ENCODE data around the gene GIMAP6.

GRCh38 chr7:150621376-150621775, 10.8 kb downstream of the GIMAP6 start:
- no peak for TF ChIP-seq ZNF263 (CRISPR knock-in tag; IDR thresholded peaks at IDR 0.05; ENCODE audit: low read depth)
- no peak for TF ChIP-seq ETV6 (CRISPR knock-in tag; IDR thresholded peaks at IDR 0.05)
- TF ChIP-seq KAT7 (CRISPR knock-in tag; IDR thresholded peaks at IDR 0.05; ENCODE audit: borderline replicate concordance), result no peak
- TF ChIP-seq, protein P1, sequence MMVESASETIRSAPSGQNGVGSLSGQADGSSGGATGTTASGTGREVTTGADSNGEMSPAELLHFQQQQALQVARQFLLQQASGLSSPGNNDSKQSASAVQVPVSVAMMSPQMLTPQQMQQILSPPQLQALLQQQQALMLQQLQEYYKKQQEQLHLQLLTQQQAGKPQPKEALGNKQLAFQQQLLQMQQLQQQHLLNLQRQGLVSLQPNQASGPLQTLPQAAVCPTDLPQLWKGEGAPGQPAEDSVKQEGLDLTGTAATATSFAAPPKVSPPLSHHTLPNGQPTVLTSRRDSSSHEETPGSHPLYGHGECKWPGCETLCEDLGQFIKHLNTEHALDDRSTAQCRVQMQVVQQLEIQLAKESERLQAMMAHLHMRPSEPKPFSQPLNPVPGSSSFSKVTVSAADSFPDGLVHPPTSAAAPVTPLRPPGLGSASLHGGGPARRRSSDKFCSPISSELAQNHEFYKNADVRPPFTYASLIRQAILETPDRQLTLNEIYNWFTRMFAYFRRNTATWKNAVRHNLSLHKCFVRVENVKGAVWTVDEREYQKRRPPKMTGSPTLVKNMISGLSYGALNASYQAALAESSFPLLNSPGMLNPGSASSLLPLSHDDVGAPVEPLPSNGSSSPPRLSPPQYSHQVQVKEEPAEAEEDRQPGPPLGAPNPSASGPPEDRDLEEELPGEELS (CRISPR knock-in tag; IDR thresholded peaks at IDR 0.05), result no peak
